Left colon (tissue), 2 donors: Measurements from ENCODE around the gene NOL4L. TPM values are rescaled to one million over a fixed set of nuclear protein-coding genes. Genes with fewer than 3 reads are reported as not detected.

ENCODE experiments used
- ATAC-seq: fragments of 200-7000 bp; cut with Tn5 transposase; one replicate; pipeline ENCODE4 v1.9.1; 2020; ENCODE audit warnings: mild to moderate bottlenecking, moderate library complexity
- DNase-seq, 2 donors: peaks; one replicate each; pipeline ENCODE4 v3.0.0-alpha.2; 2020
- intact Hi-C, 2 donors: fragments of 100-400 bp; cut with DNase I in 1 of 2; cut with micrococcal nuclease in 1 of 2; formaldehyde crosslinking; loops; one replicate each; pipeline versions ENCODE4 v1.11.2 to v1.14.0; 2022; cut with DNase I, micrococcal nuclease
- total RNA-seq, 2 donors: library from RNA; stranded (reverse); fragmentation: NEBNext Ultra II Directional; extraction: Animal tissue kit (Norgen Biotek cat#: 25700); gene quantifications; one replicate each; pipeline ENCODE4 v1.2.1, GENCODE V29; 2021
- donor health status: DM: no; HTN: no; CAD: no.
- donor health status: DM: yes; HTN: yes; CAD: no.

Gene NOL4L
- total RNA-seq, 2 donors from 2014 or later = 55.2 to 61.0 TPM

GRCh38 chr20:32567384-32568178 is 17.6 kb downstream of the NOL4L start:
- intact Hi-C loops = no loop called here
- ATAC-seq = no peak
- DNase-seq = no peak

DNA sequence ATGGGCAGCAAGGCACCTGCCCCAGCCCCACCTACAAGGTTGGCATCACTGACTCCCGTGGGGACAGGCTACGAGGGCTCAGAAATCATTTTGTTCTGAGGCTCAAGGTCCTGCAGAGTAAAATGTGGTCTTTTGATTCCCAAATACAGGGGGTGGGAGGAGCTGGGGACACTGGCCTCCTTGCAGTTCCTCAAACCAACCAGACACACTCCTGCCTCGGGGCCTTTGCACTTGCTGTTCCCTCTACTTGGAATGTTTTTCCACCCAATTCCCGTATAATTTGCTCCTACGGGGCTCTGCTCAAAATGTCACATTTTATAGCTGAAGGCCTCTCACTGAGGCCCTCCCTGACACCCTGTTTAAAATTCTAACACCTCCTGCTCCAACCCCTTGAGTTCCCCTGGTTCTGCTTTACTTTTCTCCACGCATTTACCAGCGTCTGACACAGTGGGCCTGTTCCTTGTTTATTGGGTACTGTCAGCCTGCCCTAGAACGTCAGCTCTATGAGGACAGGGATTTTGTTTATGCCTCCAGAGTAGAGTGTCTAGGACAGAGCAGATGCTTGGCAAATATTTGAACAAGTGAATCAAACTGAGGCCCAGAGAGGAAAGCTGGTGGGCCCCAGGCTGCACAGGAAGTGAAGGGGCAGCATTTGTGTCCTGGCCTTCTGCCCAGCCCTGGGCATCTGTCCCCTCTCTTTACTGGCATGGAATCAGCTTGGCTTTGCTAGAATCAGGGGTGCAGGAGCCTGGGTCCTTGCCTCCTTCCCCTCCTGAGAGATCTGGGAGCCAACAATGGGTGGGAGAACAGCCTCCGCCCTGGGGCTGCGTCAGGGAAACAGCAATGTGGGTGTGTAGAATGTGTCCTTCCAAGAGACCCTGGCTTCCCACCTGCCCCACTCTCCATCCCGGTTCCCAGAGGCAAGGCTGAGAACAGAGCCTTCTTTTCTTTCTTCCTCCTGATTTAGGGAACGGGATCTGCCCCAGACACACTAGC is 18.5 kb downstream of the NOL4L start:
- DNase-seq (no peak), ATAC-seq (no peak)
- intact Hi-C loops = no loop called here

- no peak for DNase-seq
- ATAC-seq = no peak
- intact Hi-C loops = no loop called here
These were observed 19.4 kb downstream of the NOL4L start for GRCh38 chr20:32565735-32566032.

DNA sequence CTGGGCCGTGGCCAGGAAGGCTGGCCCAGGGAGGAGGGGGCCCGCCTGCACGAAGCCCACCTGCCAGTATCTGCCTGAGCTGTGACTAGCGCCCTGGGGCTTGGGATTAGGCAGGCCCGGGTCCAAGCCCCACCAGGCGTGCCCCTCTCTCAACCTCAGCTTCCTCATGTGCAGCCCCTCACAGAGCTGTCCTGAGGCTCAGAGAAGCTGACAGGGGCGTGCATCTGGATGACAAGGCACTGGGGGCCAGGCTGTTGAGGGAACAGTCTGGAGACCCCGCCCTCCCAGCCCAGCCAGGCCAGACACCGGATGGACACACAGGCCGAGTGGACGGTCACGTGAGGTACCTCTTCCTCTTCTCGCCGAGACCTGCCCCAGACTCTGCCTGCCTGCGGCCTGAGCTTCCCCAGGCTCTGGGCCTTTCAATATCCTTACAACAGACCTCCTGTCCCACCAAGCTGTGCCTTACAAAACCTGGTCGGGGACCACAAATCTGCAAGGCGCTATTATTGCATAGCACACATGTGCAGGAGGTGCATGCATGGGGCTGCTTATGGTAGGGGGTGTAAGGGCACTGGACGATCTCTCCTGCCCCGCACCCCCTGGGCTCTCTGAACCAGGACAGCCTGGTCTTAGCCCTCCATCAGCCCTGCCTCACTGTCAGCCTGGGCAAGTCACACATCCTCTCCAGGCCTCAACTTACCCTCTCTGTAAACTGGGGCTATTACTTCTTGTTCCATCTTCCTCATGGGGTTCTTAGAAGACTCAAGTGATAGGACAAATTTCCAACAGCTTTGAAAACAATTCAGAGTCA is 20.0 kb downstream of the NOL4L start:
- DNase-seq (peak; percentile 35 to 59), ATAC-seq (no peak)
- intact Hi-C loops = no loop called here

DNA sequence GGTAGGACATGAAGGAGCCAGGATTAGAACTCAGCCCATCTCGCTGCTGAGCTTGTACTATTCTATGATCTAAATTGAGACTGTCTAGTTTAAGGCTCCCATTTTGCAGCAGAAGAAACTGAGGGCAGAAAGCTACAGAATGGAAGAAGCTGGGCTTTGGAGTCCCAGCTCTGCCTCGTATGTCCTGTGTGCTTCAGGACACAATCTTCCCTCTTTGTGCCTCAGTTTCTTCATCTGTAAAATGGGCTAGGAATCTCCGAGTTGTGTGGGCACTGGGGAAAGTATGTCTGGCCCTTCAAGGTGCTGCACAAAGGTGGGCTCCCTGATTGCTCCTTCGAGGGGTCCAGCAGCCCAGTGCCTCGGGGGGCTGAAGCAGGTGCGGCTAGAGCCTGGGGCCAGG is 20.7 kb downstream of the NOL4L start:
- ATAC-seq (no peak), DNase-seq (no peak)
- intact Hi-C loops = no loop called here

DNA sequence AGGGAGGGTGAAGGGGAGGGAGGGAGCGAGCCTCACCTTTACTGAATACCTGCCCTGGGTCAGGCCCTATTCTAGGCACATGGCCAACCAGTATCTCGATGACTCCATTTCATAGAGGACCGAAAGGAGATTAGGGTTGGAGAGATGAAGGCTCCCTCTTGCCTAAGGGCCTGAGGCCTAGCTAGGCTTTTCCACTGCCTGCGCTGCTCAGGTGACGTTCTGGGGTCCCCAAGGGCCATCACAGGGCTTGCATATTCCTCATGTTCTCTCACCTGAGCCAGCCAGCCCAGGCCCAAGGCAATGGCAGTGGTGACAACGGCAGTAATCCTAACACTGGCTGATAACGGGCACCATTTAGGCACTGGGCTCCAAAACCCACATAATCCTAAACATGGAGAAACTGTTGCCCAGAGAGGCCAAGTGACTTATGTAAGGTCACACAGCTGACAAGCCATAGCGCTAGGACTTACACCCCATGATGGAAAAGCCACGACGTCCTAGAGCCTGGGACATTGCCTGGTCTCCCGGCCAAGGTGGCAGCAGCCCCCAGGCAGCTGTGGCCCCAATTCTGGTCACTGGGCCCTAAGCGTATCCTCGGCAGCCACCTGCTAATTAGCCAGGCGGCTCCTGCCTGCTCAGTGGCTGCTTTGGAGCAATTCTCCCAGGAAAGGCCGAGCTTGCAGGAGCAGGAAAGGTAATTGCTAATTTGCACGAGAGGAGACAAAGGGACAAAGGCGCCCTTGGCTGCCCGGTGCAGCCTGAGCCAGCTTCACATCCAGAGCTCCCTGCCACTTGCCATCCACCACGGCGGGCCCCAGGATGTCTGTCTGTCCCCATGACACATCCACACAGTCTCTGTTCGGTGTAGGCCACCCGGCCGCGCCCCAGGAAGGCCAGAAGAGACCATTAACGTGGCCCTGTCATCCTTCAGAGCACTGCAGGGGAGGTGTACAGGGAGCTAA is 21.5 kb downstream of the NOL4L start:
- DNase-seq (no peak), ATAC-seq (no peak)
- intact Hi-C loops = no loop called here

DNA sequence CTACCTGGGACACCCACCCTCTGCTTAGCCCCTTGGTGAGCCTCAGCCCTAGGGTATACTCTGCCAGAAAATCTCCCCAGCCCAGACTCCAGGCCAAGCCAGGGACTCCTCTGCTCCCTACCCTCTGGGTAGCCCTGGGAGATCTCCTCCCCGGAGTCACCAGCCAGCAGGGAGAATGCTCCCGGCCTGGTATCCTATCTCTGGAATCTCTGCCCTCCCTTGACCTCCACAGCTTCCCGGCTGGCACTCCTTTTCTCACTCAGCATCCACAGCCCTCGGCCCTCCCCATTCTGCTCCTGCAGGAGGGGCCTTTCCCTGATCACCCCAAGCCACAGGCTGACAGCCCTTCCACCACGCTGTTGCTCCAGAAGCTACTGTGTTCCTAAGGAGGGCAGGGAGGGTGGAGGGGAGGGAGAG is 22.6 kb downstream of the NOL4L start:
- ATAC-seq (no peak), DNase-seq (no peak)
- intact Hi-C loops = no loop called here

GRCh38 chr20:32560989-32561830 is 23.9 kb downstream of the NOL4L start:
- intact Hi-C loops = no loop called here
- no peak for DNase-seq

DNA sequence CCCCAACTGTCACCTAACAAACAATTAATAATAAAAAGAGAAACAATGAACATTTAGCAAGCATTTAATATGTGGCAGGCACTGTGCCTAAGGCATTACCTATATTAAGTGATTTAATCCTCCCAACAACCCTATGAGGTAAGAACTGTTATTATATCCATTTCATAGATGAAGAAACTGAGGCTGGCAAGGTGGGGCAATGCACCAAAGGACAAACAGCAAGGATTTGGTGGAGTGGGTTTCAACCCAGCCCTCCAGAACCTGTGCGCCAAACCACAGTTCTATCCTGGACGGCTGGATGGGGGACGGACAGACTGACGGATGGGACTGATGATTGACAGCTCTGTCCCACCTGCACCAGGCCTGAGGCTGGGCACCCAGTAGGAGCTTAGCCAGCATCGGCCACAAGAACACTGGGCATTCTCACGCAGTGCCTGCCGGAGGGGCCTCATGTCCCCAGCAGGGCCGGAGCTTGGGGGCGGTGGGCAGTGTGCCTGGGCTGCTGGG is 24.6 kb downstream of the NOL4L start:
- ATAC-seq = no peak
- DNase-seq = no peak
- intact Hi-C loops = no loop called here

More at GRCh38 chr20:32560989-32561830, 23.9 kb downstream of the NOL4L start:
- ATAC-seq = no peak

- DNase-seq (no peak), ATAC-seq (no peak)
- intact Hi-C loops = no loop called here
These were observed 25.3 kb downstream of the NOL4L start for GRCh38 chr20:32559753-32560380.

DNA sequence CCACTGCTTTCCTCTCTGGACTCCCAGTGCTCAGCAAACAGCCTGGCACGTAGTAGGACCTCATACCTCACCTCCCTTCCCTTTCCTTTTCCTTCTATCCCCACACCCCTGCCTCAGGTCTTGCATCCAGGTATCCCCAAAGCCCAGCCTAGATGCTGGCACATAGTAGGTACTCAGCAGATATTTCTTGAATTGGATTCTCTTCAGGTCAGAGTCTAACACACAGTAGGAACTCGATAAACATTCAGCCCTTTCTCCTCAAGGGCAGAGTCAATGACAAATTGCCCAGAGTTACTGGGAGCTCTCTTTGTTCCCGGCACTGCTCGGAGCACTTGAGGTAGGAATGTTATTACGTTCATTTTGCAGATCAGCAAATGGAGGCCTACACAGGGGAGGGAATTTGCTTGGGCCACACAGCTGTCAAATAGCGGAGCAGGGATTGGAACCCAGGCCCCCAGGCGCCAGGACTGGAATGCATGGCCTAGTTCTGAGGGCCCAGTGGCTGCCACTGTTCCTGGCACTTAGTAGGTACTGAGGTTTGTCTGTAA is 25.9 kb downstream of the NOL4L start:
- ATAC-seq (no peak), DNase-seq (no peak)
- intact Hi-C loops = no loop called here

DNA sequence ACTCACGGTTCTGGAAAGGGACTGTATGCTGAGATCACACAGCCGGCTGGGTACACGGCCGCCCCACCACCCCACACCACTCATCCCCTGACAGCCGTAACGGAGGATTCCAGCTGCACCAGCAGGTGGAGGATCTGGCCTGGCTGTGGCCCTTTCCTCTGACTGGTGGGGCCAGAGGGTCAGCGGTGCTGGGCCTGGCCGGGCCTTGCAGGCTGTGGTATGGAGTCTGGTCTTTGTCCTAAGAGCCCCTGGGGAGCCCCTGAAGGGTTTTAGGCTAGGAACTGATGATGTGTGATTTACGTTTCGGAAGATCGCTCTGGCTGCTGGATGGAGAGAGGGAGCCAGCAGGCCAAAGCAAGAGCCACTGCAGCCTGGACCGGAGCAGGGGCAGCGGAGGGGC is 26.6 kb downstream of the NOL4L start:
- ATAC-seq (no peak), DNase-seq (no peak)
- intact Hi-C loops = no loop called here

DNA sequence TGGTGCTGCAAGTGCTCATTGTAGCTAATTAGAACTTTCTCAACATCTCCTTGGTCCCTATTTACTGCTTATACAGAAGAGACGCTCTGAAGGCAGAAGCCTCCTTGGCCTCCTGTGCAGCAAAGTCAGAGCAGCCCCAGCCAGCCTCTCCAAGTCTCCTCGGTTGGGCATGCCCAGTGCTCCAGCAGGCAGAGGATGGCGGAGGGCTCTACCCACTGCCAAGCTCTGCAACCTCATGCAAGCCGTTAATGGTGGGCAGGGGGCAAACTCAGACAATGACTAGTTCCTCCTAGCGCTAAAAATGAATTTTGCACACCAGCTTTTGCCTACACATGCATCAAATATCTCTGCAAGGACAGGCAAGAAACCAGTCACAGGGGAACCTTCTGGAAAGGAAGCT is 27.8 kb downstream of the NOL4L start:
- intact Hi-C loops = no loop called here
- no peak for DNase-seq
- no peak for ATAC-seq

- DNase-seq (no peak), ATAC-seq (no peak)
- intact Hi-C loops = no loop called here
These were observed 28.6 kb downstream of the NOL4L start for GRCh38 chr20:32556312-32557184.

DNA sequence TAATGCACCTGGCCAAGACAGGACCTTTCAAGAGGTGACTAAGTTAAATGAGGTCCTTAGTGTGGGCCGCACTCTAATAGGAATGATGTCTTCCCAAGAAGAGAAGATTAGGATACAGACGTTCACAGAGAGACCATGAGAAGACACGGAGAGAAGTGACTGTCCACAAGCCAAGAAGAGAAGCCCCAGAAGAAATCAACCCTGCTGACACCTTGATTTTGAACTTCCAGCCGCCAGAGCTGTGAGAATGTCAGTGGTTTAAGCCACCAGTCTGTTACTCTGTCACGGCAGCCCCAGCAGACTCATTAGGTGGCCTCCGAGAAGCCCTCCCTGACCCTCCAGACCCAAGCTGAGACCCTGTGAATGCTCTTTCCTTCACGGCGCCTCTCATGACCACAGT is 29.5 kb downstream of the NOL4L start:
- no peak for DNase-seq
- intact Hi-C loops = no loop called here
- ATAC-seq = no peak

DNA sequence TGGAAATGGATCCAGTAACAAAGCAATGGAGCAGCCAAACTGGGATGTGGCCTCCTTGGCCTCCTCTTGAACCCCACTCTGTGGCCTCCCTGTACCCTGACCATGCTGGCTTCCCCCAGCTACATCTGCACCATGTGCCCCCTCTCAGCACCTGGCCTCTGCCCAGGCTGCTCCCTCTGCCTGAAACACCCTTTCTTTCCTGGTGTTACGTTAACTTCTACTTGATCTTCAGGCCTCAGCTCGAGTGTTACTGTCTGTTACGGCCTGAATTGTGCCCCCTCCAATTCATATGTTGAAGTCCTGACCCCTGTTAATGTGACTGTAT is 30.2 kb downstream of the NOL4L start:
- no peak for ATAC-seq
- intact Hi-C loops = no loop called here
- DNase-seq = no peak
